NCI-H345 (cell line): ENCODE measurements around the gene ADIPOR2.

Experiments
- DNase-seq: peaks from one replicate; lab custom pipeline; 2025; lab: John Stamatoyannopoulos, UW

ADIPOR2 gene

GRCh38 chr12:1690578-1691122 lies at the start of gene ADIPOR2:
Gene ADIPOR2 (plus strand): TSS chr12:1691070. CDS start chr12:1754344, 63,274 bp downstream.
- DNase-seq: peak; percentile 97

GRCh38 chr12:1642513-1642912 lies 48.4 kb upstream of the ADIPOR2 start:
- DNase-seq: no peak

GRCh38 chr12:1643043-1643442 lies 47.8 kb upstream of the ADIPOR2 start:
- DNase-seq: no peak

GRCh38 chr12:1643905-1644533 lies 46.9 kb upstream of the ADIPOR2 start:
- no peak for DNase-seq

GRCh38 chr12:1644534-1645438 lies 46.1 kb upstream of the ADIPOR2 start:
- peak; percentile 89 for DNase-seq

GRCh38 chr12:1645819-1646218 lies 45.1 kb upstream of the ADIPOR2 start:
- no peak for DNase-seq

- DNase-seq: no peak
These were observed 44.1 kb upstream of the ADIPOR2 start for GRCh38 chr12:1646569-1647284.

- DNase-seq: no peak
These were observed 43.6 kb upstream of the ADIPOR2 start for GRCh38 chr12:1647285-1647669.

- DNase-seq: no peak
These were observed 40.5 kb upstream of the ADIPOR2 start for GRCh38 chr12:1650260-1650977.

GRCh38 chr12:1650978-1651361 lies 39.9 kb upstream of the ADIPOR2 start:
- DNase-seq: no peak

GRCh38 chr12:1651946-1652345 lies 38.9 kb upstream of the ADIPOR2 start:
- no peak for DNase-seq

- DNase-seq: no peak
These were observed 35.6 kb upstream of the ADIPOR2 start for GRCh38 chr12:1655225-1655788.

GRCh38 chr12:1656902-1657301 lies 34.0 kb upstream of the ADIPOR2 start:
- no peak for DNase-seq

GRCh38 chr12:1657688-1658087 lies 33.2 kb upstream of the ADIPOR2 start:
- DNase-seq: no peak

- DNase-seq: no peak
These were observed 30.3 kb upstream of the ADIPOR2 start for GRCh38 chr12:1660304-1661187.

GRCh38 chr12:1661553-1662335 lies 29.1 kb upstream of the ADIPOR2 start:
- DNase-seq: peak; percentile 87

GRCh38 chr12:1662761-1663439 lies 28.0 kb upstream of the ADIPOR2 start:
- no peak for DNase-seq

- no peak for DNase-seq
These were observed 27.3 kb upstream of the ADIPOR2 start for GRCh38 chr12:1663440-1664132.
